Parathyroid adenoma (tissue), 2 donors: ENCODE measurements around the gene APOL4.

ENCODE experiments used
- H2AFZ ChIP-seq: fragments of 300-600 bp; sonication (generic); one replicate; pipeline ENCODE4 v1.7.0; 2017; ENCODE audit warnings: antibody characterized with exemption, mild to moderate bottlenecking
- H3K27ac ChIP-seq: fragments of 300-600 bp; sonication (generic); one replicate; pipeline ENCODE4 v1.7.0; 2017
- H3K27me3 ChIP-seq: fragments of 300-600 bp; sonication (generic); one replicate; pipeline ENCODE4 v1.7.0; 2017; ENCODE audit warnings: low read length; ENCODE audit not compliant: control insufficient read depth, insufficient read depth
- H3K36me3 ChIP-seq: fragments of 300-600 bp; sonication (generic); one replicate; pipeline ENCODE4 v1.7.0; 2017; ENCODE audit warnings: low read length; ENCODE audit not compliant: control insufficient read depth, insufficient read depth
- H3K4me1 ChIP-seq: fragments of 300-600 bp; sonication (generic); one replicate; pipeline ENCODE4 v1.7.0; 2017; ENCODE audit warnings: control low read depth
- H3K4me2 ChIP-seq: fragments of 300-600 bp; sonication (generic); one replicate; pipeline ENCODE4 v1.7.0; 2017; ENCODE audit warnings: low read length
- H3K4me3 ChIP-seq: fragments of 300-600 bp; sonication (generic); one replicate; pipeline ENCODE4 v1.7.0; 2017; ENCODE audit warnings: low read depth, low read length
- H3K79me2 ChIP-seq: fragments of 300-600 bp; sonication (generic); one replicate; pipeline ENCODE4 v1.7.0; 2017; ENCODE audit warnings: control low read depth
- H3K9ac ChIP-seq: fragments of 300-600 bp; sonication (generic); one replicate; pipeline ENCODE4 v1.7.0; 2017; ENCODE audit warnings: mild to moderate bottlenecking
- H3K9me3 ChIP-seq: fragments of 300-600 bp; sonication (generic); one replicate; pipeline ENCODE4 v1.7.0; 2017; ENCODE audit warnings: low read length; ENCODE audit not compliant: control insufficient read depth
- CTCF ChIP-seq: fragments of 300-600 bp; sonication (generic); IDR thresholded peaks from one replicate; pipeline ENCODE4 v1.7.0; 2017; ENCODE audit warnings: antibody characterized with exemption, mild to moderate bottlenecking
- donor health status: primary hyperparathyroidism.

The APOL4 gene

DNA sequence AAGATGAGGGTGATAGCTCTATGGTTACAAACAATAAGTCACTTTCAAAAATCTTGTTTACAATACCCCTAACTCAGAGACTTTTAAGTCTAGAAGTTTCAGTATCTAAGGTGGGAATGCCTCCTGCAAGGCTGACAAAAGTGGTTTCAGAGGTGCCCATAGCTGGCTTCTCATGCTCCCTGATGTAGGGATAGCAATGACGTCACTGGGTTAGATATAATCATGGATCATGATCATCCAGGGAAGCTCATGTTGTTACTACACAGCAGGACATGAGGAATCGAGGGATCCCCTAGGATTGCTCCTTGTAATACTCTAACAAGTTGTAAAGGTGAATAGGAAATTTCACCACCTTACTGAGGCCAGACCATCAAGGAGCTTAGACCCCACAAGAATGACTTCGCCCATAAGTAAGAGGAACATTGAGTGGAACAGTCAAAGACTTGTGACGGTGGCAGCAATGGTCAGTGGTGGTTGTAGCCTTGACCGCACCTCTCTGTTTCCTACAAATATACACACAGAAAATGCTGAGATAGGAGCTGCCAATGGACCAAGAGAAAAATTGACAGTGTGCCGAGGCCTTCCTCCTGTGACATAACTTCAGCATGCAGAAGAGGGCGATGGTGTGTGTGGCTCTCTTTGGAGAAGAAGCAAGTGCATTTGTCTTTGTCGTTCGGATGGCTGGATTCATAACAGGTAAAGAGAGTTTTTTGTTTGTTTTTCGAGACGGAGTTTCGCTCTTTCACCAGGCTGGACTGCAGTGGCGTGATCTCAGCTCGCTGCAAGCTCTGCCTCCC is 15.6 kb downstream of the APOL4 start:
- Histone ChIP-seq H2AFZ (no peak overlapping the region), H3K9me3 (no peaks in the 10 kb centered on the region), H3K27ac (no peak overlapping the region), H3K4me2 (peak overlapping the region; percentile 17), H3K9ac (no peak overlapping the region), H3K4me1 (peaks cover 5% of the 10 kb centered on the region), H3K36me3 (no peaks in the 10 kb centered on the region), H3K27me3 (no peaks in the 10 kb centered on the region), H3K4me3 (peak overlapping the region; percentile 11), H3K79me2 (no peaks in the 10 kb centered on the region)
- no peak for TF ChIP-seq CTCF

DNA sequence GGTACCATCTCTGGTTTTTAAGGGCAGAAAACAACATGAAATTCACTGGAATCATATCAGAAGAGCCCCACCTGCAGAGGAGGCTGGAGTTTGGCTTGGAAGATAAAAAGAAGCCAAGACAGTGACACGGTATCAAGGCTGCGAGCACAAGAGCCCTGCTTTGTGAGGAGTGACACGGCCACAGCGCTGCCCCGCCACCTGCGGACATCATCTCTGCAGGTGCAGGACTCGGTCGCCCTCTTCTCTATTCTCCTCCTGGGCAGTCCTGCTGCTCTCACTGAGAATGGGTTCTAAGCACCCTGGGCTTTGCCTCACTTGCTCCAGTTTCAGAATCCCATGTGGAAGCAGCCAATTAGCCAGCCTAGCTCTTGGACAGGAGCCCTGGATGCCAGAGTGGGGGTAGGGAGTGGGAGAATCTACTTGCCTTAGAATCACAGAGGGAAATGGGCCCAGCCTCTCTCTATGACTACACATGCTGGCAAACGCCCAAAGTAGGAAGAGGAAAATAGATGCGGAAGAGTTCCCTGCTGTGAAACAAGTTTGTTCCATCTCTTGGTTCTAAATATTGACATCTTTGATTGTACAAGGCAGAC is 17.1 kb downstream of the APOL4 start:
- Histone ChIP-seq H3K9ac (no peak overlapping the region), H3K4me1 (peaks cover 5% of the 10 kb centered on the region), H2AFZ (no peak overlapping the region), H3K4me3 (no peak overlapping the region), H3K4me2 (no peak overlapping the region), H3K79me2 (no peaks in the 10 kb centered on the region), H3K27ac (no peak overlapping the region), H3K27me3 (no peaks in the 10 kb centered on the region), H3K36me3 (no peaks in the 10 kb centered on the region), H3K9me3 (no peaks in the 10 kb centered on the region)
- no peak for TF ChIP-seq CTCF

GRCh38 chr22:36183446-36183845 is 18.2 kb downstream of the APOL4 start:
- H3K4me2 ChIP-seq = no peak overlapping the region
- no peaks in the 10 kb centered on the region for H3K79me2 ChIP-seq
- H3K4me1 ChIP-seq = peaks cover 5% of the 10 kb centered on the region
- no peak overlapping the region for H3K27ac ChIP-seq
- no peak for TF ChIP-seq CTCF
- no peak overlapping the region for H2AFZ ChIP-seq
- H3K4me3 ChIP-seq = no peak overlapping the region
- no peaks in the 10 kb centered on the region for H3K9me3 ChIP-seq
- H3K9ac ChIP-seq = no peak overlapping the region
- no peaks in the 10 kb centered on the region for H3K36me3 ChIP-seq
- no peaks in the 10 kb centered on the region for H3K27me3 ChIP-seq

GRCh38 chr22:36182857-36183256 is 18.8 kb downstream of the APOL4 start:
- H3K4me1 ChIP-seq = peaks cover 5% of the 10 kb centered on the region
- no peak overlapping the region for H3K27ac ChIP-seq
- H3K4me2 ChIP-seq = no peak overlapping the region
- no peak overlapping the region for H3K4me3 ChIP-seq
- no peak for TF ChIP-seq CTCF
- H3K79me2 ChIP-seq = no peaks in the 10 kb centered on the region
- no peaks in the 10 kb centered on the region for H3K27me3 ChIP-seq
- no peak overlapping the region for H2AFZ ChIP-seq
- H3K9me3 ChIP-seq = no peaks in the 10 kb centered on the region
- no peak overlapping the region for H3K9ac ChIP-seq
- no peaks in the 10 kb centered on the region for H3K36me3 ChIP-seq
